Left lung (tissue), 10 donors: ENCODE data around the gene PRSS16. TPM values are rescaled to one million over a fixed set of nuclear protein-coding genes. Genes with fewer than 3 reads are reported as not detected.

Experiments used
- ATAC-seq: fragments of 200-7000 bp; cut with Tn5 transposase; one replicate; pipeline ENCODE4 v1.9.1; 2020; ENCODE audit warnings: moderate library complexity
- DNase-seq, 4 donors: peaks; one replicate each; pipeline ENCODE4 v3.0.0-alpha.2; 2013 to 2020
- H3K27ac ChIP-seq, 2 donors: fragments of 200-600 bp; sonication (generic) in 1 of 2; one replicate each; pipeline versions ENCODE4 v1.5.0 to v1.8.0; 2020 to 2021
- H3K27me3 ChIP-seq, 2 donors: fragments of 200-600 bp; sonication (generic) in 1 of 2; one replicate each; pipeline versions ENCODE4 v1.5.0 to v1.8.0; 2020 to 2021
- H3K36me3 ChIP-seq, 2 donors: fragments of 200-600 bp; sonication (generic) in 1 of 2; one replicate each; pipeline versions ENCODE4 v1.5.0 to v1.8.0; 2020 to 2021
- H3K4me1 ChIP-seq, 2 donors: fragments of 200-600 bp; one replicate each; pipeline ENCODE4 v1.8.0; 2021
- H3K4me3 ChIP-seq, 2 donors: fragments of 200-600 bp; sonication (generic) in 1 of 2; one replicate each; pipeline versions ENCODE4 v1.5.0 to v1.8.0; 2020 to 2021; ENCODE audit warnings: mild to moderate bottlenecking in 1 of 2
- H3K9me3 ChIP-seq, 2 donors: fragments of 200-600 bp; sonication (generic) in 1 of 2; one replicate each; pipeline versions ENCODE4 v1.5.0 to v1.8.0; 2020 to 2021
- CTCF ChIP-seq, 2 donors: fragments of 200-600 bp; sonication (generic) in 1 of 2; IDR thresholded peaks; one replicate each; pipeline versions ENCODE4 v1.5.0 to v1.8.0; 2021; ENCODE audit warnings: antibody characterized with exemption in 2 of 2
- intact Hi-C, 2 donors: fragments of 100-400 bp; cut with DNase I; formaldehyde crosslinking; loops; one replicate each; pipeline versions ENCODE4 v1.11.2 to v1.14.2; 2022
- polyA plus RNA-seq, 6 donors: library from polyadenylated mRNA; unstranded; fragments of 120-200 nt; gene quantifications; one replicate each; pipeline ENCODE4 v1.2.1, GENCODE V29; 2013; ENCODE audit not compliant: insufficient read length in 6 of 6
- total RNA-seq, 2 donors: library from RNA; stranded (reverse); fragmentation: NEBNext Ultra II Directional; extraction: Animal tissue kit (Norgen Biotek cat#: 25700); gene quantifications; one replicate each; pipeline ENCODE4 v1.2.1, GENCODE V29; 2021
- donor health status: DM: no; HTN: yes; CAD: no.
- donor health status: DM: no; HTN: no; CAD: no.

The PRSS16 gene
- total and polyA plus RNA-seq, 8 donors, result 3.4 to 18.3 (median 5.2) TPM

GRCh38 chr6:27251606-27252251, 4.2 kb downstream of the PRSS16 start:
- H3K27ac ChIP-seq, result peak overlapping the region; percentile 75 to 85
- ATAC-seq (peak; percentile 94), DNase-seq (peak in 3 of 4 donors; percentile 70 to 93 (median 87))
- no peaks in the 10 kb centered on the region for H3K36me3 ChIP-seq
- peak overlapping the region; percentile 41 to 46 for H3K4me3 ChIP-seq
- peaks cover 0 to 7% of the 10 kb centered on the region in 2 donors for H3K4me1 ChIP-seq
- TF ChIP-seq CTCF (IDR thresholded peaks at IDR 0.05), result no peak
- H3K27me3 ChIP-seq, result peaks cover 6 to 95% of the 10 kb centered on the region in 2 donors
- intact Hi-C loops, result no loop called here
- no peaks in the 10 kb centered on the region for H3K9me3 ChIP-seq

- H3K27me3 ChIP-seq, result peaks cover 6 to 92% of the 10 kb centered on the region in 2 donors
- TF ChIP-seq CTCF (IDR thresholded peaks at IDR 0.05), result no peak
Measured at GRCh38 chr6:27254566-27254965, 7.1 kb downstream of the PRSS16 start.

GRCh38 chr6:27255866-27256265, 8.4 kb downstream of the PRSS16 start:
- ATAC-seq (no peak), DNase-seq (no peak)
- peaks cover 0 to 4% of the 10 kb centered on the region in 2 donors for H3K4me1 ChIP-seq
- H3K27ac ChIP-seq, result no peak overlapping the region
- no peaks in the 10 kb centered on the region for H3K9me3 ChIP-seq
- no peak overlapping the region for H3K4me3 ChIP-seq
- intact Hi-C loops, result no loop called here
- no peak for TF ChIP-seq CTCF (IDR thresholded peaks at IDR 0.05)
- H3K27me3 ChIP-seq, result peaks cover 7 to 92% of the 10 kb centered on the region in 2 donors
- no peaks in the 10 kb centered on the region for H3K36me3 ChIP-seq

More at GRCh38 chr6:27254566-27254965, 7.1 kb downstream of the PRSS16 start:
- no peak overlapping the region for H3K27ac ChIP-seq
- no peaks in the 10 kb centered on the region for H3K36me3 ChIP-seq
- intact Hi-C loops, result no loop called here
- no peak for DNase-seq
- H3K9me3 ChIP-seq, result no peaks in the 10 kb centered on the region
- no peak for ATAC-seq
- H3K4me3 ChIP-seq, result no peak overlapping the region
- peaks cover 0 to 7% of the 10 kb centered on the region in 2 donors for H3K4me1 ChIP-seq

- no peak for DNase-seq
- ATAC-seq, result no peak
Measured at GRCh38 chr6:27260369-27260768, 12.9 kb downstream of the PRSS16 start.

More at GRCh38 chr6:27260369-27260768, 12.9 kb downstream of the PRSS16 start:
- no peak overlapping the region for H3K4me3 ChIP-seq
- no peaks in the 10 kb centered on the region for H3K9me3 ChIP-seq
- intact Hi-C loops, result no loop called here
- H3K27ac ChIP-seq, result no peak overlapping the region
- H3K4me1 ChIP-seq, result no peaks in the 10 kb centered on the region
- no peaks in the 10 kb centered on the region for H3K36me3 ChIP-seq
- H3K27me3 ChIP-seq, result peaks cover 38 to 91% of the 10 kb centered on the region in 2 donors
- no peak for TF ChIP-seq CTCF (IDR thresholded peaks at IDR 0.05)
